ENCODE data around the gene KRTAP5-1. TPM values are rescaled to one million over a fixed set of nuclear protein-coding genes. Genes with fewer than 3 reads are reported as not detected.

KRTAP5-1 gene
- total RNA-seq, 4 donors from 2014 or later: not detected

GRCh38 chr11:1562469-1563148 lies 22.5 kb downstream of the KRTAP5-1 start:
- no peak overlapping the region for H3K27ac ChIP-seq
- H3K27me3 ChIP-seq: no peaks in the 10 kb centered on the region
- intact Hi-C loops (cut with DNase I; ENCODE audit: low total_unique reads): no loop called here
- TF ChIP-seq POLR2A (IDR thresholded peaks at IDR 0.05) (no peak), CTCF (IDR thresholded peaks at IDR 0.05 in 4 of 5, conservative IDR thresholded peaks at IDR 0.05 in 1 of 5) (no peak)
- no peaks in the 10 kb centered on the region for H3K36me3 ChIP-seq
- no peaks in the 10 kb centered on the region for H3K9me3 ChIP-seq
- in situ Hi-C loops (cut with MboI; ENCODE audit: low sequenced_read_pairs in 4 of 4): no loop called here
- H3K4me3 ChIP-seq: no peak overlapping the region
- DNase-seq (no peak), ATAC-seq (no peak)
- H3K4me1 ChIP-seq: peaks cover 21 to 71% of the 10 kb centered on the region in 2 donors

GRCh38 chr11:1561955-1562354 lies 23.1 kb downstream of the KRTAP5-1 start:
- DNase-seq (no peak), ATAC-seq (no peak)
- in situ Hi-C loops (cut with MboI; ENCODE audit: low sequenced_read_pairs in 4 of 4) (no loop called here), intact Hi-C loops (cut with DNase I; ENCODE audit: low total_unique reads) (no loop called here)
- Histone ChIP-seq H3K9me3 (no peaks in the 10 kb centered on the region), H3K27me3 (no peaks in the 10 kb centered on the region), H3K4me3 (no peak overlapping the region), H3K36me3 (no peaks in the 10 kb centered on the region), H3K4me1 (peaks cover 21 to 65% of the 10 kb centered on the region in 2 donors), H3K27ac (peak overlapping the region in 2 of 4 donors; percentile 94 to 95)
- TF ChIP-seq POLR2A (IDR thresholded peaks at IDR 0.05) (no peak), CTCF (IDR thresholded peaks at IDR 0.05 in 4 of 5, conservative IDR thresholded peaks at IDR 0.05 in 1 of 5) (no peak)

- intact Hi-C loops (cut with DNase I; ENCODE audit: low total_unique reads): no loop called here
- Histone ChIP-seq H3K27ac (peak overlapping the region in 3 of 4 donors; percentile 87 to 95 (median 94)), H3K36me3 (no peaks in the 10 kb centered on the region)
These were observed 23.8 kb downstream of the KRTAP5-1 start for GRCh38 chr11:1561266-1561665.

GRCh38 chr11:1560649-1561251 lies 24.3 kb downstream of the KRTAP5-1 start:
- Histone ChIP-seq H3K27ac (peak overlapping the region; percentile 87 to 95 (median 92)), H3K36me3 (no peaks in the 10 kb centered on the region), H3K27me3 (no peaks in the 10 kb centered on the region), H3K4me1 (peaks cover 21 to 53% of the 10 kb centered on the region in 2 donors), H3K9me3 (no peaks in the 10 kb centered on the region), H3K4me3 (no peak overlapping the region)
- peak in 1 of 5 experiments; percentile 22 for TF ChIP-seq CTCF (IDR thresholded peaks at IDR 0.05 in 4 of 5, conservative IDR thresholded peaks at IDR 0.05 in 1 of 5)
- TF ChIP-seq POLR2A (IDR thresholded peaks at IDR 0.05): no peak
- ATAC-seq: no peak
- in situ Hi-C loops (cut with MboI; ENCODE audit: low sequenced_read_pairs in 4 of 4) (no loop called here), intact Hi-C loops (cut with DNase I; ENCODE audit: low total_unique reads) (no loop called here)
- DNase-seq: no peak

More at GRCh38 chr11:1561266-1561665, 23.8 kb downstream of the KRTAP5-1 start:
- no peaks in the 10 kb centered on the region for H3K9me3 ChIP-seq
- no peak overlapping the region for H3K4me3 ChIP-seq
- no peak for ATAC-seq
- in situ Hi-C loops (cut with MboI; ENCODE audit: low sequenced_read_pairs in 4 of 4): no loop called here
- H3K4me1 ChIP-seq: peaks cover 21 to 58% of the 10 kb centered on the region in 2 donors
- TF ChIP-seq CTCF (IDR thresholded peaks at IDR 0.05 in 4 of 5, conservative IDR thresholded peaks at IDR 0.05 in 1 of 5): no peak
- no peak for TF ChIP-seq POLR2A (IDR thresholded peaks at IDR 0.05)
- no peak for DNase-seq
- no peaks in the 10 kb centered on the region for H3K27me3 ChIP-seq
